SU-DHL-6 (cell line): Measurements from ENCODE around the gene PDZRN3.

Source experiments
- H2AFZ ChIP-seq: fragments of 200-600 bp; sonication (generic); 2 replicates; pipeline ENCODE4 v1.6.1; 2014; ENCODE audit warnings: low read depth, mild to moderate bottlenecking, moderate library complexity, mixed read lengths, antibody characterized with exemption, low read length; ENCODE audit not compliant: severe bottlenecking
- H3F3A ChIP-seq: fragments of 200-600 bp; shearing (Covaris generic); 2 replicates; pipeline ENCODE4 v1.6.0; 2016; ENCODE audit warnings: antibody characterized with exemption, mild to moderate bottlenecking; ENCODE audit not compliant: insufficient read depth
- H3K27ac ChIP-seq: fragments of 200-600 bp; sonication (generic); 2 replicates; pipeline ENCODE4 v1.5.1; 2016; ENCODE audit warnings: low read depth, mild to moderate bottlenecking, low read length, moderate library complexity, mixed read lengths
- H3K27me3 ChIP-seq: fragments of 200-600 bp; sonication (generic), shearing (Covaris generic); 2 replicates; pipeline ENCODE4 v1.6.0; 2014; ENCODE audit warnings: mild to moderate bottlenecking, low read length
- H3K36me3 ChIP-seq: fragments of 200-600 bp; sonication (generic); 2 replicates; pipeline ENCODE4 v1.6.1; 2014; ENCODE audit warnings: mild to moderate bottlenecking, low read length, mixed read lengths
- H3K4me2 ChIP-seq: fragments of 300-600, 200-600 bp; shearing (Covaris generic), sonication (generic); 2 replicates; pipeline ENCODE4 v1.6.0; 2014; ENCODE audit warnings: low read length, low read depth, mild to moderate bottlenecking; ENCODE audit not compliant: poor library complexity, severe bottlenecking
- H3K4me3 ChIP-seq: fragments of 200-600 bp; sonication (generic); 2 replicates; pipeline ENCODE4 v1.5.1; 2014; ENCODE audit warnings: antibody characterized with exemption, low read length, mild to moderate bottlenecking, mixed read lengths; ENCODE audit not compliant: insufficient read depth, poor library complexity, severe bottlenecking
- H3K79me2 ChIP-seq: fragments of 200-600 bp; sonication (generic); 2 replicates; pipeline ENCODE4 v1.6.1; 2014; ENCODE audit warnings: mild to moderate bottlenecking, low read length, moderate library complexity; ENCODE audit not compliant: insufficient read depth
- H3K9ac ChIP-seq: fragments of 200-600 bp; sonication (generic); 2 replicates; pipeline ENCODE4 v1.7.0; 2014; ENCODE audit warnings: mild to moderate bottlenecking, low read length
- H3K9me2 ChIP-seq: fragments of 200-600 bp; sonication (generic); replicated peaks from 2 replicates; pipeline ENCODE4 v1.6.1; 2014; ENCODE audit warnings: low read length; ENCODE audit not compliant: insufficient read depth
- H3K9me3 ChIP-seq: fragments of 200-600 bp; sonication (generic); 2 replicates; pipeline ENCODE4 v1.6.1; 2014; ENCODE audit warnings: low read length, mixed read lengths; ENCODE audit not compliant: insufficient read depth
- H4K20me1 ChIP-seq: fragments of 200-600 bp; sonication (generic); 2 replicates; pipeline ENCODE4 v1.6.1; 2014; ENCODE audit warnings: low read depth, mild to moderate bottlenecking, antibody characterized with exemption, low read length, moderate library complexity, mixed read lengths
- EZH2phosphoT487 ChIP-seq: fragments of 200-600 bp; sonication (generic), shearing (Covaris generic); conservative IDR thresholded peaks from 2 replicates; pipeline ENCODE4 v1.6.1; 2018; ENCODE audit warnings: mild to moderate bottlenecking, antibody characterized with exemption, low read length, moderate library complexity, mixed read lengths
- TF ChIP-seq, protein P1 (sequence below): fragments of 200-600 bp; sonication (generic); IDR thresholded peaks from one replicate; pipeline ENCODE4 v1.5.1; 2017; ENCODE audit warnings: antibody characterized with exemption, mild to moderate bottlenecking, low read length, moderate library complexity; ENCODE audit not compliant: insufficient read depth, poor library complexity, severe bottlenecking

Gene PDZRN3

GRCh38 chr3:73586190-73586589, 38.6 kb downstream of the PDZRN3 start:
- Histone ChIP-seq H3K9ac (no peak overlapping the region), H3K9me3 (no peaks in the 10 kb centered on the region), H2AFZ (no peak overlapping the region), H3K79me2 (no peaks in the 10 kb centered on the region), H3K36me3 (no peaks in the 10 kb centered on the region), H3K9me2 (no peaks in the 10 kb centered on the region), H3K27ac (no peak overlapping the region), H3K27me3 (0 out of 2 replicates have a peak, but pooled peaks cover 4% of the 10 kb centered on the region), H3K4me2 (no peak overlapping the region), H3F3A (no peaks in the 10 kb centered on the region), H4K20me1 (no peaks in the 10 kb centered on the region), H3K4me3 (no peak overlapping the region)
- TF ChIP-seq EZH2phosphoT487 = no peak
- TF ChIP-seq, protein P1, sequence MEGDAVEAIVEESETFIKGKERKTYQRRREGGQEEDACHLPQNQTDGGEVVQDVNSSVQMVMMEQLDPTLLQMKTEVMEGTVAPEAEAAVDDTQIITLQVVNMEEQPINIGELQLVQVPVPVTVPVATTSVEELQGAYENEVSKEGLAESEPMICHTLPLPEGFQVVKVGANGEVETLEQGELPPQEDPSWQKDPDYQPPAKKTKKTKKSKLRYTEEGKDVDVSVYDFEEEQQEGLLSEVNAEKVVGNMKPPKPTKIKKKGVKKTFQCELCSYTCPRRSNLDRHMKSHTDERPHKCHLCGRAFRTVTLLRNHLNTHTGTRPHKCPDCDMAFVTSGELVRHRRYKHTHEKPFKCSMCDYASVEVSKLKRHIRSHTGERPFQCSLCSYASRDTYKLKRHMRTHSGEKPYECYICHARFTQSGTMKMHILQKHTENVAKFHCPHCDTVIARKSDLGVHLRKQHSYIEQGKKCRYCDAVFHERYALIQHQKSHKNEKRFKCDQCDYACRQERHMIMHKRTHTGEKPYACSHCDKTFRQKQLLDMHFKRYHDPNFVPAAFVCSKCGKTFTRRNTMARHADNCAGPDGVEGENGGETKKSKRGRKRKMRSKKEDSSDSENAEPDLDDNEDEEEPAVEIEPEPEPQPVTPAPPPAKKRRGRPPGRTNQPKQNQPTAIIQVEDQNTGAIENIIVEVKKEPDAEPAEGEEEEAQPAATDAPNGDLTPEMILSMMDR = no peak

DNA sequence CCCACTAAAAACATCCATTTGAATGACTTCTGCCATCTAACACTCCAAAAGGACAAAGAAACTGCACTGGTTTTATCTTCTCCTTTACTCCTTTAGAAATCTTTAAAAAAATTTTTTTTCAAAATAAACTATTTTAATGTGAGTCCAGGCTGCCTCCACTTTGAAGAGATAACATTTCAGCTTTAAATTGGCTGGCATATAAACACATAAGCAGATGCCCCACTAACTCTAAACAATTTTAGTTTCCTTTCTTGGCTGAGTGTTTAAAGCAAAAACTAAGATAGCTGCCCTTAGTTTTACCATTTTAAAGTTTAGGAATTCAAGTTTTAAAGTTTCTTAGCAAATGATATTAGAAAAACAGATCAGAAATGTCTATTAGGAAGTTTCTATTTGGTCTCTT, 39.9 kb downstream of the PDZRN3 start:
- TF ChIP-seq, protein P1 = no peak
- no peak for TF ChIP-seq EZH2phosphoT487
- H3K4me3 ChIP-seq = no peak overlapping the region
- no peaks in the 10 kb centered on the region for H3K9me3 ChIP-seq
- H2AFZ ChIP-seq = no peak overlapping the region
- H3K79me2 ChIP-seq = no peaks in the 10 kb centered on the region
- no peaks in the 10 kb centered on the region for H3K9me2 ChIP-seq
- H3K4me2 ChIP-seq = no peak overlapping the region
- no peak overlapping the region for H3K9ac ChIP-seq
- no peaks in the 10 kb centered on the region for H4K20me1 ChIP-seq
- no peaks in the 10 kb centered on the region for H3F3A ChIP-seq
- H3K36me3 ChIP-seq = no peaks in the 10 kb centered on the region
- no peak overlapping the region for H3K27ac ChIP-seq
- no peaks in the 10 kb centered on the region for H3K27me3 ChIP-seq

GRCh38 chr3:73582535-73582934, 42.2 kb downstream of the PDZRN3 start:
- no peak overlapping the region for H3K27ac ChIP-seq
- H3K4me3 ChIP-seq = no peak overlapping the region
- TF ChIP-seq, protein P1 = no peak
- TF ChIP-seq EZH2phosphoT487 = no peak
- no peaks in the 10 kb centered on the region for H3K36me3 ChIP-seq
- no peaks in the 10 kb centered on the region for H3K9me3 ChIP-seq
- no peak overlapping the region for H2AFZ ChIP-seq
- no peaks in the 10 kb centered on the region for H3F3A ChIP-seq
- no peaks in the 10 kb centered on the region for H3K27me3 ChIP-seq
- no peaks in the 10 kb centered on the region for H3K9me2 ChIP-seq
- H3K9ac ChIP-seq = no peak overlapping the region
- no peak overlapping the region for H3K4me2 ChIP-seq
- no peaks in the 10 kb centered on the region for H4K20me1 ChIP-seq
- no peaks in the 10 kb centered on the region for H3K79me2 ChIP-seq
